B cell (primary cell): ENCODE measurements around the gene PADI4. TPM values are rescaled to one million over a fixed set of nuclear protein-coding genes. Genes with fewer than 3 reads are reported as not detected.

Experiments
- ATAC-seq: fragments of 200-7000 bp; cut with Tn5 transposase; one replicate; pipeline ENCODE4 v1.10.0; 2021; ENCODE audit warnings: low read depth, mild to moderate bottlenecking, moderate number of reproducible peaks, moderate library complexity
- CTCF ChIA-PET: fragments of 350-600 bp; sonication (Branson Sonifier 250); formaldehyde crosslinking; loops from one replicate; lab custom pipeline; 2021; ENCODE audit warnings: antibody characterized with exemption, inconsistent platforms; lab: Charles Lee
- POLR2A ChIA-PET: fragments of 350-600 bp; sonication (Branson Sonifier 250); formaldehyde crosslinking; loops from one replicate; lab custom pipeline; 2021; ENCODE audit warnings: antibody characterized with exemption; lab: Charles Lee
- DNase-seq: peaks from one replicate; pipeline ENCODE4 v3.0.0; 2013
- H2AFZ ChIP-seq: 2 replicates; pipeline ENCODE4 v1.6.1; 2012; ENCODE audit warnings: mild to moderate bottlenecking, low read depth, low read length; ENCODE audit not compliant: insufficient read depth, poor library complexity, severe bottlenecking
- H3K27ac ChIP-seq, 2 donors: 1 replicate in 1 of 2; 2 replicates in 1 of 2; pipeline ENCODE4 v1.5.1; 2012 to 2013; ENCODE audit warnings: low read length in 2 of 2, mild to moderate bottlenecking in 2 of 2, moderate library complexity in 1 of 2
- H3K27me3 ChIP-seq, 4 experiments: fragments of 200-600 bp in 1 of 4; sonication (generic) in 1 of 4; replicated peaks in 1 of 4; 1 replicate in 2 of 4; 2 replicates in 2 of 4; pipeline versions ENCODE4 v1.6.1 to v1.7.0; 2013 to 2016; ENCODE audit warnings: low read length in 3 of 4, mild to moderate bottlenecking in 2 of 4, mixed read lengths in 1 of 4, moderate library complexity in 1 of 4; ENCODE audit not compliant: insufficient read depth in 4 of 4, control insufficient read depth in 3 of 4; ENCODE audit errors: control extremely low read depth in 1 of 4
- H3K36me3 ChIP-seq, 2 experiments: replicated peaks in 1 of 2; 1 replicate in 1 of 2; 2 replicates in 1 of 2; pipeline versions ENCODE4 v1.6.1 to v1.7.1; 2013; ENCODE audit warnings: low read length in 1 of 2; ENCODE audit not compliant: insufficient read depth in 2 of 2, control insufficient read depth in 1 of 2; ENCODE audit errors: control extremely low read depth in 1 of 2, extremely low read depth in 1 of 2
- H3K4me1 ChIP-seq, 2 donors: fragments of 200-600 bp in 1 of 2; sonication (generic) in 1 of 2; 1 replicate in 1 of 2; 2 replicates in 1 of 2; pipeline versions ENCODE4 v1.5.1 to v1.6.1; 2013 to 2017; ENCODE audit warnings: low read length in 2 of 2; ENCODE audit not compliant: control insufficient read depth in 2 of 2, insufficient read depth in 2 of 2
- H3K4me2 ChIP-seq: replicated peaks from 2 replicates; pipeline ENCODE3; 2012; ENCODE audit warnings: mild to moderate bottlenecking, low read depth, low read length; ENCODE audit not compliant: poor library complexity, severe bottlenecking
- H3K4me3 ChIP-seq, 5 experiments: fragments of 200-600 bp in 1 of 5; sonication (generic) in 1 of 5; 1 replicate in 3 of 5; 2 replicates in 2 of 5; pipeline versions ENCODE4 v1.5.1 to v1.7.0; 2011 to 2016; ENCODE audit warnings: low read length in 4 of 5, mild to moderate bottlenecking in 4 of 5, low read depth in 2 of 5, control low read depth in 1 of 5, moderate library complexity in 1 of 5; ENCODE audit not compliant: insufficient read depth in 1 of 5; ENCODE audit errors: control extremely low read depth in 1 of 5, extremely low read depth in 1 of 5
- H3K79me2 ChIP-seq: fragments of 200-600 bp; sonication (generic); one replicate; pipeline ENCODE4 v1.6.0; 2016; ENCODE audit warnings: low read length; ENCODE audit not compliant: control insufficient read depth, insufficient read depth
- H3K9ac ChIP-seq: fragments of 200-600 bp; sonication (generic); 2 replicates; pipeline ENCODE4 v1.6.1; 2017; ENCODE audit warnings: mild to moderate bottlenecking, low read length, moderate library complexity
- H3K9me3 ChIP-seq, 3 donors: one replicate each; pipeline versions ENCODE4 v1.6.1 to v1.7.1; 2013; ENCODE audit warnings: low read length in 2 of 3; ENCODE audit not compliant: control insufficient read depth in 2 of 3, insufficient read depth in 1 of 3; ENCODE audit errors: control extremely low read depth in 1 of 3
- H4K20me1 ChIP-seq: 2 replicates; pipeline ENCODE4 v1.6.0; 2012; ENCODE audit warnings: mild to moderate bottlenecking, low read length; ENCODE audit not compliant: insufficient read depth, control insufficient read depth, poor library complexity, severe bottlenecking
- H3K27ac Mint-ChIP-seq: one replicate; pipeline ENCODE4 v1.8.0; 2021; ENCODE audit warnings: mixed read lengths
- H3K27me3 Mint-ChIP-seq: one replicate; pipeline ENCODE4 v1.8.0; 2021; ENCODE audit warnings: mixed read lengths
- H3K4me1 Mint-ChIP-seq: one replicate; pipeline ENCODE4 v1.8.0; 2021; ENCODE audit warnings: mixed read lengths
- H3K4me3 Mint-ChIP-seq: one replicate; pipeline ENCODE4 v1.8.0; 2021; ENCODE audit warnings: mixed read lengths
- H3K9me3 Mint-ChIP-seq: one replicate; pipeline ENCODE4 v1.8.0; 2022; ENCODE audit warnings: mixed read lengths; ENCODE audit not compliant: insufficient read depth
- CTCF ChIP-seq: fragments of 200-600 bp; IDR thresholded peaks from one replicate; pipeline ENCODE4 v1.8.0; 2022; ENCODE audit warnings: antibody characterized with exemption, mild to moderate bottlenecking
- EZH2 ChIP-seq: IDR thresholded peaks from 2 replicates; pipeline ENCODE4 v1.6.1; 2012; ENCODE audit warnings: borderline replicate concordance, low read depth, mild to moderate bottlenecking, moderate library complexity, low read length; ENCODE audit not compliant: insufficient read depth, poor library complexity, severe bottlenecking
- WGBS: methylation state at CpG from one replicate; pipeline ENCODE4 v1.1.5; 2013; ENCODE audit warnings: missing lambda C conversion rate; ENCODE audit not compliant: insufficient coverage; 5-methylcytosine and 5-hydroxymethylcytosine counted together
- intact Hi-C: fragments of 100-400 bp; cut with micrococcal nuclease; formaldehyde crosslinking; loops from one replicate; pipeline ENCODE4 v1.10.0; 2022
- polyA plus RNA-seq: library from polyadenylated mRNA; depleted of rRNA; stranded (reverse); fragments of >200 nt; gene quantifications from 2 replicates; pipeline ENCODE4 v1.2.3, GENCODE V29; 2012
- total RNA-seq, 2 donors: library from RNA; stranded (reverse); fragments of 120-200 nt in 1 of 2; gene quantifications; 1 replicate in 1 of 2; 2 replicates in 1 of 2; pipeline versions ENCODE4 v1.2.3 to v1.2.4, GENCODE V29; 2013 to 2022

The PADI4 gene
- total and polyA plus RNA-seq, 2 donors (not counting 1 experiment from before 2014, with no cell fraction given), result 0.44 to 0.85 TPM

- H3K9ac ChIP-seq, result no peak overlapping the region
- TF ChIP-seq CTCF (no peak), EZH2 (no peak)
- intact Hi-C loops, result no loop called here
- no peaks in the 10 kb centered on the region for H3K79me2 ChIP-seq
- no peak overlapping the region for H2AFZ ChIP-seq
- DNase-seq (no peak), ATAC-seq (no peak)
- no peak overlapping the region for H3K4me2 ChIP-seq
- POLR2A ChIA-PET, result no interaction called here
- WGBS, result no CpG with 5 or more reads among the region's 5 CpGs
- peaks cover 0 to 7% (median 0%) of the 10 kb centered on the region in 3 donors for H3K9me3 ChIP-seq
- H3K27me3 ChIP-seq, result peaks cover 0 to 4% (median 0%) of the 10 kb centered on the region in 4 experiments
- no peak overlapping the region for H3K4me3 Mint-ChIP-seq
- no peaks in the 10 kb centered on the region for H4K20me1 ChIP-seq
- H3K4me3 ChIP-seq, result no peak overlapping the region
- CTCF ChIA-PET, result interaction anchor here (0.6 kb wide), 1 partner anchor 48 kb away, joined by 3 read pairs; no protein-coding TSS in a partner anchor
- H3K4me1 ChIP-seq, result no peaks in the 10 kb centered on the region
- H3K27ac ChIP-seq, result no peak overlapping the region
- H3K4me1 Mint-ChIP-seq, result no peaks in the 10 kb centered on the region
- H3K27me3 Mint-ChIP-seq, result peaks cover 8% of the 10 kb centered on the region
- no peaks in the 10 kb centered on the region for H3K36me3 ChIP-seq
- no peaks in the 10 kb centered on the region for H3K9me3 Mint-ChIP-seq
- H3K27ac Mint-ChIP-seq, result no peak overlapping the region
These were observed 47.3 kb upstream of the PADI4 start for GRCh38 chr1:17260738-17261137.

- no peak overlapping the region for H3K4me3 ChIP-seq
- TF ChIP-seq CTCF, result no peak
- no peak for TF ChIP-seq EZH2
- intact Hi-C loops, result no loop called here
- H3K27me3 Mint-ChIP-seq, result no peaks in the 10 kb centered on the region
- CTCF ChIA-PET, result no interaction called here
- H3K27me3 ChIP-seq, result peaks cover 0 to 4% (median 0%) of the 10 kb centered on the region in 4 experiments
- no peak overlapping the region for H3K4me3 Mint-ChIP-seq
- no peak for ATAC-seq
- no peaks in the 10 kb centered on the region for H3K9me3 Mint-ChIP-seq
- no peak overlapping the region for H3K27ac ChIP-seq
- no peaks in the 10 kb centered on the region for H3K4me1 ChIP-seq
- no peak for DNase-seq
- H4K20me1 ChIP-seq, result no peaks in the 10 kb centered on the region
- H3K9me3 ChIP-seq, result peaks cover 0 to 7% (median 0%) of the 10 kb centered on the region in 3 donors
- no peak overlapping the region for H2AFZ ChIP-seq
- H3K79me2 ChIP-seq, result no peaks in the 10 kb centered on the region
- no peak overlapping the region for H3K9ac ChIP-seq
- POLR2A ChIA-PET, result no interaction called here
- H3K27ac Mint-ChIP-seq, result no peak overlapping the region
- no peak overlapping the region for H3K4me2 ChIP-seq
- no peaks in the 10 kb centered on the region for H3K36me3 ChIP-seq
- no peaks in the 10 kb centered on the region for H3K4me1 Mint-ChIP-seq
These were observed 44.1 kb upstream of the PADI4 start for GRCh38 chr1:17263936-17264335.
